Transverse colon (tissue), 3 donors: Measurements from ENCODE around the gene ZNRD2.

Experiments
- POLR2A ChIP-seq: fragments of 450-650 bp; IDR thresholded peaks from one replicate; pipeline ENCODE4 v1.6.1; 2016; ENCODE audit warnings: antibody characterized with exemption, mild to moderate bottlenecking, moderate library complexity
- TF ChIP-seq, protein P1 (sequence below), 5 experiments: fragments of 200-600 bp in 3 of 5; fragments of 450-650 bp in 2 of 5; sonication (generic) in 3 of 5; IDR thresholded peaks; 1 replicate in 2 of 5; 2 replicates in 3 of 5; pipeline ENCODE4 v1.5.1; 2016 to 2017; ENCODE audit warnings: antibody characterized with exemption in 5 of 5, inconsistent platforms in 3 of 5, mild to moderate bottlenecking in 2 of 5, moderate library complexity in 1 of 5

DNA sequence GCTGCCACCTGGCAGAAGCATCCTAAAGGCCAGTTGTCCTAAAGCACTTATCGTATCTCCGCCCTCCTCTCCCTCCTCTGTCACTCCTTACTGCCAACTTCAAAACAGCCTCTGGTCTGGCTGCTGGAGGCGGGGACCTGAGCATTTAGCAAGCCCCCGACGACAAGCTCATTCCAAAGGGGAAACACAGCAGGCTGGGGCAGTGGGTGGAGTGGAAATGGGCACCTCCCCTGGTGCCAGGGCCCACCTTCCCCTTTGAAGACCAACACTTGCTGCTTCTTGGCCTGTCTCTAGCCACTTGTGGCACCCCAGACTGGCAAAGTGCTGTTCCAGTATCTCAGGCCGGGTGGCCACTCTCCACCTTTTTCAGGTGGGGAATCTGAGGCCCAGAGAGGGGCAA lies 40.1 kb downstream of the ZNRD2 start:
- no peak for TF ChIP-seq POLR2A
- TF ChIP-seq, protein P1, sequence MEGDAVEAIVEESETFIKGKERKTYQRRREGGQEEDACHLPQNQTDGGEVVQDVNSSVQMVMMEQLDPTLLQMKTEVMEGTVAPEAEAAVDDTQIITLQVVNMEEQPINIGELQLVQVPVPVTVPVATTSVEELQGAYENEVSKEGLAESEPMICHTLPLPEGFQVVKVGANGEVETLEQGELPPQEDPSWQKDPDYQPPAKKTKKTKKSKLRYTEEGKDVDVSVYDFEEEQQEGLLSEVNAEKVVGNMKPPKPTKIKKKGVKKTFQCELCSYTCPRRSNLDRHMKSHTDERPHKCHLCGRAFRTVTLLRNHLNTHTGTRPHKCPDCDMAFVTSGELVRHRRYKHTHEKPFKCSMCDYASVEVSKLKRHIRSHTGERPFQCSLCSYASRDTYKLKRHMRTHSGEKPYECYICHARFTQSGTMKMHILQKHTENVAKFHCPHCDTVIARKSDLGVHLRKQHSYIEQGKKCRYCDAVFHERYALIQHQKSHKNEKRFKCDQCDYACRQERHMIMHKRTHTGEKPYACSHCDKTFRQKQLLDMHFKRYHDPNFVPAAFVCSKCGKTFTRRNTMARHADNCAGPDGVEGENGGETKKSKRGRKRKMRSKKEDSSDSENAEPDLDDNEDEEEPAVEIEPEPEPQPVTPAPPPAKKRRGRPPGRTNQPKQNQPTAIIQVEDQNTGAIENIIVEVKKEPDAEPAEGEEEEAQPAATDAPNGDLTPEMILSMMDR (IDR thresholded peaks at IDR 0.05), result no peak
